GM21381 (cell line): ENCODE results near the gene DXO.
"Not testable (repeated sequence)": the region's sequence is repeated elsewhere in the genome, so short reads cannot be mapped to it uniquely, and the experiment has no call there.

Experiments used
- ATAC-seq: cut with Tn5 transposase; IDR thresholded peaks from one replicate; pipeline ENCODE4 v1.9.1; 2021; ENCODE audit warnings: mild to moderate bottlenecking, moderate library complexity; ENCODE audit not compliant: unreplicated experiment

DXO gene

DNA sequence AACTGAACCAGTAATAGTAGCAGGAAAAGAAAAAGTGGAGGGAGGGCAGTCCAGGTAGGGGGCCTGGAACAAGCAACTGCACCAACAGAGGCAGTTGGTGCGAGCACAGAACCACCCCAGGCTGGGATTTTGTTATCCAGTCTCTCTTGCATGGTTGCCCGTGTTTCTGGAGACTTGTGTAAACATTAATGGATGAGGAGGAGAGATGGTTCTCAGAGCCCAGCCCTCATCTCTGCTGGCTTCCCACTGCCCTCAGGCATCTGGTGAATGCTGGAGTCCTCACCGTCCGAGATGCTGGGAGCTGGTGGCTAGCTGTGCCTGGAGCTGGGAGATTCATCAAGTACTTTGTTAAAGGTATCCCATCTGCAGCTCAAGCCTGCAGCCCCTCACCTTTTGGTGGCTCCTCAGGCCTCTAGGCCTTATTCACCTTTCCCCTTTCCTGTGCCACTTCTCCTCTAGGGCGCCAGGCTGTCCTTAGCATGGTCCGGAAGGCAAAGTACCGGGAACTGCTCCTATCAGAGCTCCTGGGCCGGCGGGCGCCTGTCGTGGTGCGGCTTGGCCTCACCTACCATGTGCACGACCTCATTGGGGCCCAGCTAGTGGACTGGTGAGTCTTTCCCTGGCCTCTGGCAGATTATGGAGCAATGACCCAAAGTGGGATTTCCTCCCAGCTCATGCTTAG, 8.4 kb upstream of the DXO start:
- ATAC-seq = not testable (repeated sequence)

DNA sequence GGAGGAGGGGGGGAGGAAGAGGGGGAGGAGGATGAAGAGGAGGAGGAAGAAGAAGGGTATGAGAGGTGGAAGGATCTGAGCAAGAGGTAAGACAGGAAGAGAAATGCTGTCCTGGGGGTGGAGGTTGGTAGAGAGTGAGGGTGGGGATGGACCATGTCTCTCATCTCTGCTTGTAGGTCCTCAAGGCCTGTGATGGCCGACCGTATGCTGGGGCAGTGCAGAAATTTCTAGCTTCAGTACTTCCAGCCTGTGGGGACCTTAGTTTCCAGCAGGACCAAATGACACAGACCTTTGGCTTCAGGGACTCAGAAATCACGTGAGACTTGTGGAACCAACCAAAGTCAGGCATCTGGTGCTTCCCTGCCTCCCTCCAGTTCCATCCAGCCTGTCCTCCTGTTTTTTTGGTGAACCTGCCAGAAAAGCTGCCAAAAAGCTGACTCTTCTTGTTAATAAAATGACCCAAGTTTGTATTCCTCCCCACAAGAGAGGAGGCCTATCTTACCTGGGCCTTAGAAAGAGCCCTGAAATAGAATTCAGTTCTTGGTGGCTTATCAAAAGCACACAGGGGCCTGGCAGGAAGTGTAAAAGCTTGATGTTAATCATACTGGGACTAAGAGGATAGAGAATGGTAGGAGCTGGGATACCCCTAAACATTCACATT, 7.4 kb upstream of the DXO start:
- ATAC-seq = no peak

DNA sequence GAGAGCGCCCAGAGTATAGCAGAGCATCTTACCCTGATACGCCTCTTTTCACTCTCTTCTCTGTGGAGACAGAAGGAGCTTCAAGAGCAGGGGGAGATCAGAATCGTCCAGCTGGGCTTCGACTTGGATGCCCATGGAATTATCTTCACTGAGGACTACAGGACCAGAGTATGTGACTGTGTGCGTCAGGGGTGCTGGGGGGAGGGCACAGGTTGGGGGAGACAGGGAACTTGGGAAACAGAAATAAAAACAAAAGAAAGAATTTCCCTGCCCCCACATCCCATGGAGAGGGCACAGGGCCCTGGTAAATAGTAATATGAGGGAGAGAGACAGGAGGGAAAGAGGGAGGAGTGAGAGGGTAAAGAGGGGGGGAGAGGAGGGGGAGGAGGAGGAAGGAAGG, 6.9 kb upstream of the DXO start:
- ATAC-seq = no peak

DNA sequence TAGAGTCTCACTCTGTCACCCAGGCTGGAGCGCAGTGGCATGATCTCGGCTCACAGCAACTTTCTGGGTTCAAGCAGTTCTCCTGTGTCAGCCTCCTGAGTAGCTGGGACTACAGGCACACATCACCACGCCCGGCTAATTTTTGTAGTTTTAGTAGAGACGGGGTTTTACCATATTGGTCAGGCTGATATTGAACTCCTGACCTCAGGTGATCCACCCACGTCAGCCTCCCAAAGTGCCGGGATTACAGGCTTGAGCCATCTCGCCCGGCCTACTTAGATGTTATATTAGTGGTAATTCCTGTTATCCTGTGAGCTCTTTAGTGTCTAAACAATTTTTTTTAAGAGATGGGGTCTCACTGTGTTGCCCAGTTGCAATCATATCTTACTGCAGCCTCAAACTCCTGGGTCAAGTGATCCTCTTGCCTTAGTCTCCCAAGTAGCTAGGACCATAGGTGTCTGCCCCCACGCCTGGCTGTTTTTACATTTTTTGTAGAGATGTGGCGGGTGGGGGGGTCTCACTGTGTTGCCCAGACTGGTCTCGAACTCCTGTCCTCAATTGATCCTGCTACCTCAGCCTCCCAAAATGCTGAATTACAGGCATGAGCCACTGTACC, 6.0 kb upstream of the DXO start:
- no peak for ATAC-seq

DNA sequence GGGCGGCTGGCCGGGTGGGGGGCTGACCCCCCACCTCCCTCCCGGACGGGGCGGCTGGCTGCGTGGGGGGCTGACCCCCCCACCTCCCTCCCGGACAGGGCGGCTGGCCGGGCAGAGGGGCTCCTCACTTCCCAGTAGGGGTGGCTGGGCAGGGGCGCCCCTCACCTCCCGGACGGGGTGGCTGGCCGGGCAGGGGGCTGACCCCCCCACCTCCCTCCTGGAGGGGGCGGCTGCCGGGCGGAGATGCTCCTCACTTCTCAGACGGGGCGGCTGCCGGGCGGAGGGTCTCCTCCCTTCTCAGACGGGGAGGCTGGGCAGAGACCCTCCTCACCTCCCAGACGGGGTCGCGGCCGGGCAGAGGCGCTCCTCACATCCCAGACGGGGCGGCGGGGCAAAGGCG, 4.1 kb upstream of the DXO start:
- ATAC-seq = not testable (repeated sequence)

DNA sequence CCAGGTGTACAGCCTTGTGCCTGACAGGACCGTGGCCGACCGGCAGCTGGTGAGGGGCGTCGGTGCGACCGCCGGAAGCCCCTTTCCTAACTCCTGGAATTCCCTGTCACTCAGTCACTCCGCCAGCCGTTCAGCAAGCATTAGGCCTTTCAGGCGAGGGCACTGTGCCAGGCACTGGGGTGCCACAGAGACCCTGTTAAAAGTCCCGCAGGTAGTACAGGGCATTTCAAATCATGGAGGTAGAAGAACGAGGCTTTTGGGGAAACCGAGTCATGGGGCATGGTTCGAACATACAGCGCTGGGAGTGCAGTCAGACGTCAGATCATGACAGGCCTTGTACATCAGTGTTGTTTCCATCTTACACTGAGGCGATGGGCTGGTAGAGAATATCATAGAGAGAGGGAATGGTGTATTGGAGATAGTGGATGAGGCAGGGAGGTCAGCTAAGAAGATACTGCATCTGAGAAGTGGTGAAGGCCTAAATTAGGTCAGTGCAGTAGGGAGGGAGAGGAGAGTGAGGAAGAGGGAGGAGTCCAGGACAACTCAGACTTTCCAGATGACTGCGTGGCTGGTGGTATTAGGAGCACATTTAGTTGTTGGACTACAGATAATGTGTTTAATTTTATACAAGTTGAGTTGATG, 892 bp upstream of the DXO start:
- no peak for ATAC-seq

DNA sequence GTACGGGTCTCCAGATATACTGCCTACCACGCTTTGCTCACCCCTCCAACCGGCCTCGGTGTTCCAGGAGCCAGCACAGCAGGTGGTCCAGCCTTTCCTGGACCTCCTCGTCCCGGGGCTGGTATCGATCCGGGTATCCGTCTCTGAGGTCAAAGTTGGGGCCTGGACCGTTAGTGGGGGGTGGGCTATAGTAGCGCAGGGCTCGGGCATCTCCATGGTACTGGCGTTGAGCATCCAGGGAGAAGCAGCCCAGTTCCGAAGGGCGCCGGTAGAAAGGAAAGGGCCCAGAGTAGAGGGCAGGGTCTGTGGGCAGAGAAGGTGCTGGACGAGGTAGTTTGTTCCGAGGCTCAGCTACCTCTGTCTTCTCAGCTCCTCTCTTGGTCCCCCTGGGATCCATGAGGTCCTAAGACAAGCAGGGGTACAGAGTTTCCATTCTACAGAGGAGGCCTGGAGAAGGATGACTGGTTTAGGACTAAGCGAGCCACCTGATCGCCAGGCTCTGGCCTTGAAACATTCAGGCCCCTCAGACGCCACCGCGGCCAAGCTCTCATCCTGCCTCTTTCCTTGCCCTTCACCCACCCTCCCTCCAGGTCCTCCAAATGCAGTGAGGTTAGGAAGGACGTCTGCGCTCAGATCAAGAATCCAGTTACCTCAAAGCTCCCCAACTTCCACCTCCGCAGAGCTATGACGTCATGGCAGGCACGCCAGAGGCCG, 502 bp downstream of the DXO start:
- no peak for ATAC-seq

DNA sequence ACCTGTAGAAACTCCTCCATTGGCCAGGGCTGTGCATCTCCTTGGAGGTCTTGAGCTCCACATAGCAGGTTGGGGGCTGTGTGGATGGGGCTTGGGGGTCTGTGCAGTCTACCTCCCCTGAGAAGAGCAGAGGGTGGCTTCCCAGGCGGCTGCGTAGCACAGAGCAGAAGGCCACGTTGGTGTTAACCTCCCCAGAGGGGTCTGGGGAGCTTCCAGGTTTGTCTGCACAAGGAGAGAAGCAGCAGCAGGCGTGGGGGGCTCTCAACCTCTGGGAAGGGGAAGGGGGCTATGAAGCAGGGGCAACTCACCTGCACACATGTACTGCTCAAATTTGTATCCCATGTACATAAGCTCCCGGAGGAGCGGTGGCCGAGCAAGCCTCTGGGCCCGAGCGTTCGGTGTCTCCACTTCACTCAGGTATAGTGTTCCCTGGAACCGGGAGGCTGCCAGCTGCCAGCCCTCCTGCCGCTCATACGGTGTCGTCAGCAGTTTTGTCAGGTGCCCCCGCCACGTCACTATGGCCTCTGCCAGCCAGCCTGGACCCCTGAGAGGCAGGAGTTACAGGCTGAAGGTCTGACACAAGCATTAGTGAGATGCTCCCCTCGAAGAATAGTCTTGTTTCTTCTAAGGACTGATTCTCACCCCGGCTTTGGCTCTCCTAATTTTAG, 1.2 kb downstream of the DXO start:
- ATAC-seq = no peak

DNA sequence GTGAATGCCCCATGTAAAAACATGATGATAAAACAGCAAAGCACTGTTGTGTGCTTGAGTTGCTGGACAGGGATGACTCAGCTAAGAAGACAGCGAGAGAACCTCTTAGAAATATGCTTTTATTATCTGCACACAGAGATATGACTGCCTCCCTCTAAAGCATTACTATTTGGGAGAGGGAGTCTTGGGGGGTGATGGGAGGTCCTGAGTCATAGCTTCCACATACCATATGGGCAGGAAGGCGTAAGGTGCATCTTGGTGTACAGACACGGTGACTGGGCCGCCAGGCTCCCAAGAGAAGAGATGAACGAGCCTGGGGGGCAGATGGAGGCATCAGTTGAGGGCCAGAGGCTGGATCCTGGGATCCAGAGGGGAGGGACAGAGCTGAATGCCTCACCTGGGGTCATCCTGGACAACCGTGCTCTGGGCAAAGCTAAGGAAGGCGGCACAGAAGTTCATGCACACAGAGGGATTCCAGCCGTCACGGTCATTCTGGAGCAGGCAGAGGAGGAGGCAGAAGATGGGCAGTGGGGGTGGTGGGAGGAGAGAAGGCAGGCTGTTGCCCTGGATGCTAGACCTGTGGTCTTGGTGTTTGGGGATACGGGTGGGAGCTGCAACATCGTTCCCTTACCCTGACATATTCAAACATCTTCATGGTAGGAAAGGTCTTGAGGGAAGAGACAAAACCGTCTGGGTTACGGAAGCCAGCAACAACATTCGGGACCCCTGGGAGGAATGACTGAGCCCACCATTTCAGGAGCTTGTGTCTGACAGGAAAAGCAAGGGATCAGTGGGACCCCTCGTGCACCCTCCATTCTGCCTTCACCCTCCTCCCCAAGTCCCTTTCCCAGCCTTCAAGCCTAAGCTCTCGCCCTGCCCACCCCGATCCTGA, 2.0 kb downstream of the DXO start:
- no peak for ATAC-seq

DNA sequence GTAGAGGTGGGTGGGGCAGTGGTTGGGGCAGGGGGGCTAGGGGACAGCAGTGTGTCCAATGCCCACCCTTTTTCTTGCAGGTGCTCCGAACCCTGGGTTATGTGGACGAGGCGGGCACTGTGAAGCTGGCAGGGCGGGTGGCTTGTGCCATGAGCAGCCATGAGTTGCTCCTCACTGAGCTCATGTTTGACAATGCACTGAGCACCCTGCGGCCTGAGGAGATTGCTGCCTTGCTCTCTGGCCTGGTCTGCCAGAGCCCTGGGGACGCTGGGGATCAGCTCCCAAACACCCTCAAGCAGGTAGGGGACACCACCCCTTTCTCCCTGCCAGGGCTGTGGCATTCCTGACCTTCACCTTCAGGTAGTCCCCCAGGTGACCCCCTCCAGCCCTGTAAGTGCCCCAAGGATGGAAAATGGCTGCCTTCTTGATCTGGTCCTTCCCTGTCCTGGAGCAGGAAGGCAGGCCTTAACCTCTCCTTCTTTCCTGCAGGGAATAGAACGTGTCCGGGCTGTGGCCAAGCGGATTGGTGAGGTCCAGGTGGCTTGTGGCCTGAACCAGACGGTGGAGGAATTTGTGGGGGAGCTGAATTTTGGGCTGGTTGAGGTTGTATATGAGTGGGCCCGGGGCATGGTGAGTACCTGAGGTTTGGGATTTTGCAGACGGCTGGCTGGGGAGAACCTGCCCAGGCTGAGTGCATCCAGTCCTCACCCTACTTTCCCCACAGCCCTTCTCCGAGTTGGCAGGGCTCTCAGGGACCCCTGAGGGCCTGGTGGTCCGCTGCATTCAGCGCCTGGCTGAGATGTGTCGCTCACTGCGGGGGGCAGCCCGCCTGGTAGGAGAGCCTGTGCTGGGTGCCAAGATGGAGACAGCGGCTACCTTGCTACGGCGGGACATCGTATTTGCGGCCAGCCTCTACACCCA, 2.9 kb downstream of the DXO start:
- ATAC-seq = no peak

DNA sequence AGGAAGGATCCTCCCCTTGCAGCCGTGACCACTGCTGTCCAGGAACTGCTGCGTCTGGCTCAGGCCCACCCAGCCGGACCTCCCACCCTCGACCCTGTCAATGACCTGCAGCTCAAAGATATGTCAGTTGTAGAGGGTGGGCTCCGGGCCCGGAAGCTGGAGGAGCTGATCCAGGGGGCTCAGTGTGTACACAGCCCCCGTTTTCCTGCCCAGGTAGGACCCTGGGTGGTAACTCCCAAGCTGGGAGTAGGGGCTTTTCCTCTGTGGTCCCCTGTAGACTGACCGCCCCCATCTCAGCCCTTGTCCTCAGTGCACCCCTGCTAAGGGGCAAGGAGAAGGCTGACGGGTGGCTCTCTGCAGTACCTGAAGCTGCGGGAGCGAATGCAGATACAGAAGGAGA, 3.6 kb downstream of the DXO start:
- no peak for ATAC-seq

DNA sequence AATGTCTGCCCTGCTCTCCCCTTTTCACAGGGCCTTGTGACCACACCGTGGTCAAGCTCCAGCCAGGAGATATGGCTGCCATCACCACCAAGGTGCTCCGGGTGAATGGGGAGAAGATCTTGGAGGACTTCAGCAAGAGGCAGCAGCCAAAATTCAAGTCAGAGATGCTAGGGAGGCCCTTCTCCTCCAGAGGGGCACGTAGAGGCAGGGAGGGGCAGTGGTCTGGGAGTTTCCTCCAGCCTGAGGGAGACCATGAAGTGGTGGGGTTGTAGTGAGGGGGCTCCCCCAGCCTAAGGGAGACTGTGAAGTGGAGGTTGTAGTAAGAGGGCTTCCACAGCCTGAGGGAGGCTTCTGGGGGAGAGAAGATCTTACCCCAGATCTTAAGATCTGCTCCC, 4.0 kb downstream of the DXO start:
- ATAC-seq = no peak

DNA sequence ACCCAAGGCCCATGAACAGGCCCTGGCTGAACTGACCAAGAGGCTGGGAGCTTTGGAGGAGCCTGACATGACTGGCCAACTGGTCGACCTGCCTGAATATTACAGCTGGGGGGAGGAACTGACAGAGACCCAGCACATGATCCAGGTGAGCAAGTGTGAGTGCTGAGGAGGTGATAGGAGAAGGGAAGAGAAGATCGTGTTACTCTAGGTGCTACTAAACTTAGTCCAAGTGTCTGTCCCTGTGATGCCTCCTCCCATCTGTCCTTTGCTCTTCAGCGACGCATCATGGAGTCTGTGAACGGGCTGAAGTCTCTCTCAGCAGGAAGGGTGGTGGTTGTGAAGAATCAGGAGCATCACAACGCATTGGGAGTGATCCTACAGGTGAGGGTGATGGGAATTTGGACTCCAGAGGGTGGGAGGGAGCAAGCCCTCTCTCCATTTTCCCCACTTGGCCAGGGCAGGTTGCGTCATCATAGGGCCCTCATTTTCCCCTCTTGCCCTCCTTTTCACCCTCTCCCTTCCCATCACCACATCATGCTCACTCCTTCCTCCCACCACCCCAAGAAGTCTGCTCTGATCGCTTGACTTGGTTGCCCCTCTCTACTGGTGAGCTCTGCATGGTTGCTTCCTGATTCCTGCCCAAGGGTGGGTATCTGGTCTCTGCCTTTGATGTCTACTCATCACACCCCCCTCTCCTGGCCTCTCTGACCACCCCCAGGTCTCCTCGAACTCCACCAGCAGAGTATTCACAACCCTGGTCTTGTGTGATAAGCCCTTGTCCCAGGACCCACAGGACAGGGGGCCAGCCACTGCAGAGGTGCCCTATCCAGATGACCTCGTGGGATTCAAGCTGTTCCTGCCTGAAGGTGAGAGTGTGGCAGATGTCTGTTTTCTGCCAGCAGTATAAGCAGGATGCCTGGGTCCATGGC, 4.7 kb downstream of the DXO start:
- no peak for ATAC-seq

DNA sequence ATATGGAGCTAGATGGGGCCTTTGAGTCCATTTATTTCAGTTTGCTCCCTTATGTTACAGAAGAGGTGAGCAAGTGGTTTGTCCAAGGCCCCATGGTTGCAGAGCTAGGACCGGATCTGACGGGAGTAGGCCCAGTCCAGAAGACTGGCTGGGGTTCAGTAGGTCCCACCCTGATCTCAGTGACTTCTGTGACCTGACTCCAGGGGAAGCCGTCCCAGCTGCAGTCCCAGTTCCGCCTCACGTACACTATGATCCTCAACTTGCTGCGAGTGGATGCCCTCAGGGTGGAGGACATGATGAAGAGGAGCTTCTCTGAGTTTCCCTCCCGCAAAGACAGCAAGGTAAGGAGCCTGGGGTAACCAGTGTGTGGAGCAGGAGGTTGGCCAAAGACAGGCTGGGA, 5.4 kb downstream of the DXO start:
- ATAC-seq = no peak

DNA sequence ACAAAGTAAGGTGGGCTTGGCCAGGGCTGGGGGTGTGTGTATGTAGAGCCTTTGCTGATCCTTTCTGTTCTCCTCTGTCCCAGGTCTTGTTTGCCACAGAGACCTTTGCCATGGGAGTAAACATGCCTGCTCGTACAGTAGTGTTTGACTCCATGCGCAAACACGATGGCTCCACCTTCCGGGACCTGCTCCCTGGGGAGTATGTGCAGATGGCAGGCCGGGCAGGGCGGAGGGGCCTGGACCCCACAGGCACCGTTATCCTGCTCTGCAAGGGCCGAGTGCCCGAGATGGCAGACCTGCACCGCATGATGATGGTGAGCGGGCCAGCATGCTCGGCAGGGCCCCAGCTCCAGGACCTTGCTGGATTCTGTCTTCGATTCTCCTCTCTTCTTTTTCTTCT, 6.2 kb downstream of the DXO start:
- ATAC-seq = no peak

DNA sequence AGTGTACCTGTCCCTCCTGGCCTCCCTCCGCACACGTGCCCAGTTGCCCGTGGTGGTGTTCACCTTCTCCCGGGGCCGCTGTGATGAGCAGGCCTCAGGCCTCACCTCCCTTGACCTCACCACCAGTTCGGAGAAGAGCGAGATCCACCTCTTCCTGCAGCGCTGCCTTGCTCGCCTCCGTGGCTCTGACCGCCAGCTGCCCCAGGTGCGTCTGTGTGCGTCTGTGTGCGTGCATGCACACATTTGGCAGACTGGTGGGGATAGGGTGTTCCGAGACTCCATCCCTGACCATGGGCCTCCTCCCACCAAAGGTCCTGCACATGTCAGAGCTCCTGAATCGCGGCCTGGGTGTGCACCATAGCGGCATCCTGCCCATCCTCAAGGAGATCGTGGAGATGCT, 8.0 kb downstream of the DXO start:
- ATAC-seq = no peak

DNA sequence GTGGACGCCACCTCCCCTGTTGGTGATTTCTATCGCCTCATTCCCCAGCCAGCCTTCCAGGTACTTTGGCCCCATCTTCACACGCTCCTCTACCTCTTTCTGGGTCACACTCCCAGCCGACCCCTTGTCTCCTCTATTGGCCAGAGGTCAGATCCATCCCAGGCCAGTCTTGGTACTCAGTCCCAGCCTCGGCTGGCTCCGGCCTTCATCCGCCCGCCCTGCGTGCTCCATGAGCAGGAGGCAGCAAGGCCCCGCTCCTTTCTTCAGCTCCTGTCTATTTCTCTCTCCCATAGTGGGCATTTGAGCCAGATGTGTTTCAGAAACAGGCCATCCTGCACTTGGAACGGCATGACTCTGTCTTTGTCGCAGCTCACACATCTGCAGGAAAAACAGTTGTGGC, 10.3 kb downstream of the DXO start:
- ATAC-seq = no peak
